Endothelial cell of umbilical vein (primary cell): ENCODE measurements around the gene EIF5AL1. TPM values are rescaled to one million over a fixed set of nuclear protein-coding genes. Genes with fewer than 3 reads are reported as not detected.

Experiments
- BruUV-seq: library from RNA; stranded (reverse); fragments of 400-500 nt; replicated peaks from 2 replicates; lab custom pipeline; 2021; lab: Mats Ljungman, UMichigan
- CTCF ChIA-PET: fragments of 300-600, 350-600 bp; sonication (Branson Sonifier 250); formaldehyde crosslinking; loops from one replicate; lab custom pipeline; 2021; ENCODE audit warnings: antibody characterized with exemption, inconsistent platforms; lab: Charles Lee
- POLR2A ChIA-PET: fragments of 300-600, 350-600 bp; sonication (Branson Sonifier 250); formaldehyde crosslinking; loops from one replicate; lab custom pipeline; 2021; ENCODE audit warnings: antibody characterized with exemption, inconsistent platforms; lab: Charles Lee
- DNase-seq: peaks from one replicate; pipeline ENCODE4 v3.0.0-alpha.2; 2011; ENCODE audit warnings: low read depth, low spot score
- FAIRE-seq: peaks from 2 replicates; lab custom pipeline; 2011; peaks lifted over from hg19 to GRCh38; lab: Jason Lieb, UNC
- H2AFZ ChIP-seq: 2 replicates; pipeline ENCODE4 v1.6.0; 2012; ENCODE audit warnings: low read depth, low read length, control low read depth, inconsistent platforms
- H3K27ac ChIP-seq: 2 replicates; pipeline ENCODE4 v1.5.1; 2011; ENCODE audit warnings: low read depth, mild to moderate bottlenecking, control low read depth, low read length, moderate library complexity; ENCODE audit not compliant: insufficient read depth
- H3K27me3 ChIP-seq, 2 experiments: 2 replicates each; pipeline versions ENCODE4 v1.6.0 to v1.6.1; 2011; ENCODE audit warnings: low read length in 2 of 2, mixed read lengths in 1 of 2; ENCODE audit not compliant: control insufficient read depth in 2 of 2, insufficient read depth in 2 of 2
- H3K36me3 ChIP-seq, 2 experiments: 2 replicates in 1 of 2; 3 replicates in 1 of 2; pipeline ENCODE4 v1.5.1; 2011; ENCODE audit warnings: low read length in 2 of 2, mild to moderate bottlenecking in 1 of 2, moderate library complexity in 1 of 2; ENCODE audit not compliant: control insufficient read depth in 2 of 2, insufficient read depth in 2 of 2; ENCODE audit errors: extremely low read depth in 1 of 2
- H3K4me1 ChIP-seq: 3 replicates; pipeline ENCODE4 v1.5.1; 2011; ENCODE audit warnings: mild to moderate bottlenecking, low read length; ENCODE audit not compliant: control insufficient read depth, insufficient read depth; ENCODE audit errors: extremely low read depth
- H3K4me2 ChIP-seq: 2 replicates; pipeline ENCODE4 v1.6.1; 2011; ENCODE audit warnings: low read length, control low read depth, mixed read lengths; ENCODE audit not compliant: insufficient read depth
- H3K4me3 ChIP-seq, 3 experiments: fragments of 200-600 bp in 1 of 3; sonication (generic), shearing (Covaris generic) in 1 of 3; replicated peaks in 1 of 3; 2 replicates each; pipeline ENCODE4 v1.5.1; 2011 to 2016; ENCODE audit warnings: control low read depth in 3 of 3, low read length in 3 of 3, mild to moderate bottlenecking in 2 of 3, inconsistent platforms in 1 of 3, low read depth in 1 of 3, moderate library complexity in 1 of 3; ENCODE audit not compliant: insufficient read depth in 1 of 3
- H3K79me2 ChIP-seq: 2 replicates; pipeline ENCODE4 v1.6.0; 2012; ENCODE audit warnings: low read length, inconsistent platforms; ENCODE audit not compliant: control insufficient read depth, insufficient read depth
- H3K9ac ChIP-seq: replicated peaks from 2 replicates; pipeline ENCODE3; 2011; ENCODE audit warnings: low read length, control low read depth; ENCODE audit not compliant: insufficient read depth; ENCODE audit errors: extremely low read depth
- H3K9me1 ChIP-seq: replicated peaks from 3 replicates; pipeline ENCODE4 v1.6.0; 2011; ENCODE audit warnings: mild to moderate bottlenecking, low read length; ENCODE audit not compliant: control insufficient read depth, insufficient read depth; ENCODE audit errors: extremely low read depth
- H3K9me3 ChIP-seq: replicated peaks from 2 replicates; pipeline ENCODE4 v1.5.1; 2012; ENCODE audit warnings: low read length, inconsistent platforms; ENCODE audit not compliant: control insufficient read depth, insufficient read depth
- H4K20me1 ChIP-seq: replicated peaks from 2 replicates; pipeline ENCODE3; 2011; ENCODE audit warnings: mild to moderate bottlenecking, low read length; ENCODE audit not compliant: control insufficient read depth, insufficient read depth; ENCODE audit errors: extremely low read depth
- CTCF ChIP-seq, 2 donors: IDR thresholded peaks; 1 replicate in 1 of 2; 2 replicates in 1 of 2; pipeline ENCODE4 v1.5.1; 2011; ENCODE audit warnings: low read length in 2 of 2, mild to moderate bottlenecking in 2 of 2, moderate library complexity in 2 of 2, control low read depth in 1 of 2, inconsistent platforms in 1 of 2, low read depth in 1 of 2; ENCODE audit not compliant: insufficient read depth in 1 of 2; ENCODE audit errors: extremely low read depth in 1 of 2
- EZH2 ChIP-seq: IDR thresholded peaks from 2 replicates; pipeline ENCODE4 v1.6.1; 2012; ENCODE audit warnings: borderline replicate concordance, low read depth, mild to moderate bottlenecking, moderate library complexity, low read length, inconsistent platforms; ENCODE audit not compliant: severe bottlenecking
- FOS ChIP-seq: IDR thresholded peaks from 2 replicates; pipeline ENCODE4 v1.6.1; 2011; ENCODE audit warnings: mild to moderate bottlenecking, low read length, moderate library complexity, borderline replicate concordance; ENCODE audit not compliant: insufficient read depth
- GATA2 ChIP-seq: IDR thresholded peaks from 2 replicates; pipeline ENCODE4 v1.7.0; 2011; ENCODE audit warnings: low read depth, mild to moderate bottlenecking, moderate library complexity, mixed read lengths, low read length; ENCODE audit not compliant: insufficient read length, insufficient read depth
- JUN ChIP-seq: IDR thresholded peaks from 2 replicates; pipeline ENCODE4 v1.6.1; 2011; ENCODE audit warnings: borderline replicate concordance, low read depth; ENCODE audit not compliant: insufficient read length, insufficient read depth
- MAX ChIP-seq: IDR thresholded peaks from 2 replicates; pipeline ENCODE4 v1.6.1; 2011; ENCODE audit not compliant: insufficient read depth, insufficient read length
- MYC ChIP-seq: IDR thresholded peaks from one replicate; pipeline ENCODE4 v1.6.1; 2011; ENCODE audit warnings: mild to moderate bottlenecking, low read depth, low read length
- POLR2A ChIP-seq: IDR thresholded peaks from 2 replicates; pipeline ENCODE4 v1.6.1; 2012; ENCODE audit warnings: low read depth, mild to moderate bottlenecking, control low read depth, low read length
- POLR2AphosphoS5 ChIP-seq: IDR thresholded peaks from 2 replicates; pipeline ENCODE4 v1.6.1; 2012; ENCODE audit warnings: low read depth, mild to moderate bottlenecking, control low read depth, low read length, moderate library complexity; ENCODE audit not compliant: insufficient read depth
- dilution Hi-C: fragments of 300-500 bp; cut with MboI; formaldehyde crosslinking; loops from one replicate; pipeline ENCODE4 v1.15.0; 2019; ENCODE audit warnings: low sequenced_read_pairs; ENCODE audit not compliant: extremely low pct_ligation_motif_present
- intact Hi-C: fragments of 100-400 bp; cut with micrococcal nuclease; formaldehyde crosslinking; loops from one replicate; pipeline ENCODE4 v1.10.0; 2022
- polyA plus RNA-seq, 4 experiments: library from polyadenylated mRNA; depleted of rRNA in 3 of 4; stranded (reverse) in 3 of 4; unstranded in 1 of 4; fragments of >200 nt; gene quantifications; 2 replicates each; pipeline versions ENCODE4 v1.2.1 to v1.2.3, GENCODE V29; 2011 to 2012; ENCODE audit warnings: missing spikeins in 1 of 4
- total RNA-seq: library from RNA; stranded (reverse); gene quantifications from 2 replicates; pipeline ENCODE4 v1.2.3, GENCODE V29; 2021

Gene EIF5AL1
- total and polyA plus RNA-seq, 2 donors (not counting 3 experiments of a cell fraction or from before 2014, with no cell fraction given), result 0.29 to 1.0 TPM

GRCh38 chr10:79465341-79465740, 47.0 kb upstream of the EIF5AL1 start:
- BruUV-seq, result no TSS peak
- no peaks in the 10 kb centered on the region for H3K4me1 ChIP-seq
- no peak overlapping the region for H3K4me2 ChIP-seq
- TF ChIP-seq MYC (no peak), FOS (no peak), POLR2A (no peak), MAX (no peak), POLR2AphosphoS5 (no peak), CTCF (IDR thresholded peaks at IDR 0.05; ENCODE audit: extremely low read depth in 1 of 2, insufficient read depth in 1 of 2, low read depth in 1 of 2, low read length in 2 of 2) (no peak), GATA2 (no peak), EZH2 (no peak), JUN (no peak)
- no peaks in the 10 kb centered on the region for H3K9me3 ChIP-seq
- ChIA-PET POLR2A (no interaction called here), CTCF (interaction anchor here (3.2 to 7.8 kb wide), 2 partner anchors 9 to 91 kb away, joined by 21 to 60 read pairs; no protein-coding TSS in a partner anchor)
- H3K36me3 ChIP-seq, result no peaks in the 10 kb centered on the region
- H3K4me3 ChIP-seq, result no peak overlapping the region
- no peak overlapping the region for H3K27ac ChIP-seq
- dilution Hi-C loops, result no loop called here
- no peaks in the 10 kb centered on the region for H3K9me1 ChIP-seq
- H2AFZ ChIP-seq, result no peak overlapping the region
- no peaks in the 10 kb centered on the region for H4K20me1 ChIP-seq
- peaks cover 6 to 30% of the 10 kb centered on the region in 2 experiments for H3K27me3 ChIP-seq
- intact Hi-C loops, result no loop called here
- no peaks in the 10 kb centered on the region for H3K79me2 ChIP-seq
- DNase-seq (no peak), FAIRE-seq (no peak)
- no peak overlapping the region for H3K9ac ChIP-seq
